Right lobe of liver (tissue), 6 donors: ENCODE results near the gene GABRR3. TPM values are rescaled to one million over a fixed set of nuclear protein-coding genes. Genes with fewer than 3 reads are reported as not detected.

ENCODE experiments used
- ATAC-seq, 4 donors: fragments of 200-7000 bp; cut with Tn5 transposase; one replicate each; pipeline ENCODE4 v1.9.1; 2020; ENCODE audit warnings: mild to moderate bottlenecking in 4 of 4, moderate library complexity in 4 of 4
- DNase-seq, 3 donors: peaks; one replicate each; pipeline ENCODE4 v3.0.0-alpha.2; 2020
- H3K27ac ChIP-seq, 3 donors: fragments of 200-600 bp; one replicate each; pipeline ENCODE4 v1.8.0; 2022
- H3K27me3 ChIP-seq, 2 donors: fragments of 200-600 bp; one replicate each; pipeline ENCODE4 v1.8.0; 2022
- H3K36me3 ChIP-seq, 4 donors: fragments of 200-600 bp; sonication (generic) in 1 of 4; one replicate each; pipeline versions ENCODE4 v1.5.1 to v1.8.0; 2017 to 2022; ENCODE audit warnings: control low read depth in 1 of 4
- H3K4me1 ChIP-seq, 4 donors: fragments of 200-600 bp; sonication (generic) in 1 of 4; one replicate each; pipeline versions ENCODE4 v1.5.1 to v1.8.0; 2017 to 2022; ENCODE audit warnings: control low read depth in 1 of 4
- H3K4me3 ChIP-seq, 3 donors: fragments of 200-600 bp; one replicate each; pipeline ENCODE4 v1.8.0; 2022
- H3K9me3 ChIP-seq, 4 donors: fragments of 200-600 bp; sonication (generic) in 1 of 4; one replicate each; pipeline versions ENCODE4 v1.5.1 to v1.8.0; 2017 to 2022; ENCODE audit warnings: control low read depth in 1 of 4
- CTCF ChIP-seq, 4 donors: fragments of 200-600 bp in 3 of 4; fragments of 450-650 bp in 1 of 4; IDR thresholded peaks; one replicate each; pipeline versions ENCODE4 v1.5.1 to v1.8.0; 2016 to 2022; ENCODE audit warnings: antibody characterized with exemption in 4 of 4, mild to moderate bottlenecking in 2 of 4
- POLR2A ChIP-seq: fragments of 450-650 bp; IDR thresholded peaks from one replicate; pipeline ENCODE4 v1.6.1; 2017; ENCODE audit warnings: antibody characterized with exemption, mild to moderate bottlenecking
- WGBS: methylation state at CpG from one replicate; pipeline ENCODE4 v1.1.6; 2018; ENCODE audit warnings: low coverage, low lambda C conversion rate; ENCODE audit not compliant: insufficient coverage; ENCODE audit errors: missing lambda C conversion rate; 5-methylcytosine and 5-hydroxymethylcytosine counted together
- intact Hi-C, 2 donors: fragments of 100-400 bp; cut with DNase I; formaldehyde crosslinking; loops; one replicate each; pipeline versions ENCODE4 v1.11.2 to v1.14.1; 2022
- total RNA-seq, 6 experiments: library from RNA; depleted of rRNA in 2 of 6; stranded (reverse); fragments of >200 nt in 2 of 6; fragmentation: NEBNext Ultra II Directional in 3 of 6; extraction: Animal tissue kit (Norgen Biotek cat#: 25700) in 3 of 6; gene quantifications; one replicate each; pipeline versions ENCODE4 v1.1.0 to v1.2.4, GENCODE V29; 2016 to 2023
- donor health status: DM: no; HTN: yes; CAD: no.
- donor health status: DM: no; HTN: no; CAD: no.
- donor health status: DM: no; HTN: no; CAD: no.
- donor health status: DM: no; HTN: yes; CAD: no.
- donor health status: DM: no; HTN: yes; CAD: no.

The GABRR3 gene
- total RNA-seq, 6 experiments from 2014 or later = 0.51 TPM; not detected in 5

GRCh38 chr3:98058244-98058960 is 23.3 kb upstream of the GABRR3 start:
- 30% methylated on average over 7 of the region's 7 CpGs for WGBS
- no peak overlapping the region for H3K4me3 ChIP-seq
- no peaks in the 10 kb centered on the region for H3K4me1 ChIP-seq
- H3K27ac ChIP-seq = no peak overlapping the region
- DNase-seq (no peak), ATAC-seq (no peak)
- no peaks in the 10 kb centered on the region for H3K27me3 ChIP-seq
- TF ChIP-seq CTCF (IDR thresholded peaks at IDR 0.05) (no peak), POLR2A (no peak)
- H3K36me3 ChIP-seq = no peaks in the 10 kb centered on the region
- H3K9me3 ChIP-seq = no peaks in the 10 kb centered on the region
- intact Hi-C loops = no loop called here

GRCh38 chr3:98057631-98058030 is 22.5 kb upstream of the GABRR3 start:
- 50% methylated on average over 1 of the region's 1 CpG for WGBS
- Histone ChIP-seq H3K27me3 (no peaks in the 10 kb centered on the region), H3K9me3 (no peaks in the 10 kb centered on the region), H3K4me1 (no peaks in the 10 kb centered on the region), H3K27ac (no peak overlapping the region), H3K36me3 (no peaks in the 10 kb centered on the region), H3K4me3 (no peak overlapping the region)
- TF ChIP-seq CTCF (IDR thresholded peaks at IDR 0.05) = no peak
- no peak for TF ChIP-seq POLR2A
- DNase-seq = no peak
- ATAC-seq = no peak
- intact Hi-C loops = no loop called here

DNA sequence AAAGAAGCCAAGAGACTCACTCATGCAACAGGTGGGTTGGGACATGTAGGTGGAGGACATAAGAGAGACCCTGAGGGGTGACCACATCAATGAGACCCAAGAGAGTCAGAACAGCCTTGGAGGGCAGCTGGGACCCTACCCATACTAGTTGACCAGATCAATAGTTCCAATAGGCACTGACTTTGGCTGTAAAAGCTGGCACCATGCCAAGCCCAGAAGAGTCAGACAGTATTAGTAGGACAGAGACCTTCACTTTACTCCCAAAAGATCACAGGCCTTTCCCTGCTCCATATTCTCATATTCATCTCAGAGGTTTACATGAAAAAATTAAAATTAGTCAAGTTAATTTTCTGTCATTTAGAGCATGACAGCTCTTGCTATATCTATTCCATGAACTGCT is 20.9 kb upstream of the GABRR3 start:
- Histone ChIP-seq H3K27me3 (no peaks in the 10 kb centered on the region), H3K9me3 (no peaks in the 10 kb centered on the region), H3K4me1 (no peaks in the 10 kb centered on the region), H3K36me3 (no peaks in the 10 kb centered on the region), H3K4me3 (no peak overlapping the region), H3K27ac (no peak overlapping the region)
- intact Hi-C loops = no loop called here
- TF ChIP-seq POLR2A (no peak), CTCF (IDR thresholded peaks at IDR 0.05) (no peak)
- ATAC-seq (no peak), DNase-seq (no peak)

- H3K27me3 ChIP-seq = no peaks in the 10 kb centered on the region
- no peaks in the 10 kb centered on the region for H3K4me1 ChIP-seq
- H3K27ac ChIP-seq = no peak overlapping the region
- intact Hi-C loops = loop anchor here in 1 of 2 donors (10.0 kb wide), 1 partner anchor 276 kb away; no protein-coding TSS in a partner anchor
- 60% methylated on average over 1 of the region's 1 CpG for WGBS
- no peak for ATAC-seq
- no peak overlapping the region for H3K4me3 ChIP-seq
- H3K36me3 ChIP-seq = no peaks in the 10 kb centered on the region
- TF ChIP-seq POLR2A (no peak), CTCF (IDR thresholded peaks at IDR 0.05) (no peak)
- DNase-seq = no peak
- H3K9me3 ChIP-seq = no peaks in the 10 kb centered on the region
Measured at GRCh38 chr3:98049271-98049670, 14.2 kb upstream of the GABRR3 start.
